ENCODE data around the gene TTC34. TPM values are rescaled to one million over a fixed set of nuclear protein-coding genes. Genes with fewer than 3 reads are reported as not detected.
"Not testable (repeated sequence)": the region's sequence is repeated elsewhere in the genome, so short reads cannot be mapped to it uniquely, and the experiment has no call there.

TTC34 gene
- total and polyA plus RNA-seq, 9 of the 15 experiments (the other 6 are each of a cell fraction or from before 2014, with no cell fraction given): 0.03 to 0.38 (median 0.05) TPM; not detected in 2

- H3K9ac ChIP-seq (ENCODE audit: insufficient read depth in 1 of 2, low read depth in 2 of 2, low read length in 2 of 2); H3K36me3 ChIP-seq (ENCODE audit: control insufficient read depth, insufficient read depth, low read length); H3K4me2 ChIP-seq (ENCODE audit: insufficient read depth, low read length); ATAC-seq; H3K4me3 ChIP-seq; BruUV-seq (replicated peaks); H2AFZ ChIP-seq (ENCODE audit: low read depth, low read length); CTCF ChIA-PET (ENCODE audit: low intra/inter-chr PET ratio); H3K79me2 ChIP-seq (ENCODE audit: control insufficient read depth, insufficient read depth, low read length); intact Hi-C loops (cut with micrococcal nuclease); H3K27me3 ChIP-seq (ENCODE audit: control insufficient read depth in 2 of 2, insufficient read depth in 2 of 2, low read length in 2 of 2); FAIRE-seq; H3K27ac ChIP-seq (ENCODE audit: extremely low read depth, low read depth, low read length); H4K20me1 ChIP-seq (replicated peaks; ENCODE audit: control insufficient read depth, insufficient read depth, low read length); DNase-seq (ENCODE audit: extremely low read depth in 1 of 4, low spot score in 3 of 4); POLR2A ChIA-PET; H3K9me1 ChIP-seq (ENCODE audit: control insufficient read depth, insufficient read depth, low read length): not testable (repeated sequence)
- TF ChIP-seq CHD1 (IDR thresholded peaks at IDR 0.05; ENCODE audit: low read length) (peak; percentile 58), THAP12 (CRISPR knock-in tag; IDR thresholded peaks at IDR 0.05) (0 out of 2 replicates have a peak, but pooled peaks have one; percentile 37), ZNF277 (CRISPR knock-in tag; IDR thresholded peaks at IDR 0.05; ENCODE audit: borderline replicate concordance) (0 out of 2 replicates have a peak, but pooled peaks have one; percentile 18), ZNF707 (CRISPR knock-in tag; conservative IDR thresholded peaks at IDR 0.05) (0 out of 2 replicates have a peak, but pooled peaks have one; percentile 24), HDAC6 (IDR thresholded peaks at IDR 0.05; ENCODE audit: low read depth, low read length) (0 out of 2 replicates have a peak, but pooled peaks have one; percentile 38)
- Histone ChIP-seq H3K4me1 (replicated peaks in 1 of 2; ENCODE audit: control insufficient read depth in 2 of 2, insufficient read depth in 2 of 2, low read length in 2 of 2) (peaks cover 0 to 25% of the 10 kb centered on the region in 2 experiments; a peak in 1 of 5 replicates), H3K9me3 (replicated peaks; ENCODE audit: control insufficient read depth, insufficient read depth, low read depth, low read length) (peaks cover 26% of the 10 kb centered on the region)
- 1% methylated on average over 14 of the region's 14 CpGs for WGBS (ENCODE audit: insufficient coverage, low coverage, missing lambda C conversion rate)
- in situ Hi-C loops (cut with MboI): loop anchor here (5.0 to 10.0 kb wide), 3 partner anchors 43 to 130 kb away; no protein-coding TSS in a partner anchor
Observed at GRCh38 chr1:2654443-2654948, 147.0 kb downstream of the TTC34 start.
